ENCODE measurements around the gene CTIF.

The CTIF gene

DNA sequence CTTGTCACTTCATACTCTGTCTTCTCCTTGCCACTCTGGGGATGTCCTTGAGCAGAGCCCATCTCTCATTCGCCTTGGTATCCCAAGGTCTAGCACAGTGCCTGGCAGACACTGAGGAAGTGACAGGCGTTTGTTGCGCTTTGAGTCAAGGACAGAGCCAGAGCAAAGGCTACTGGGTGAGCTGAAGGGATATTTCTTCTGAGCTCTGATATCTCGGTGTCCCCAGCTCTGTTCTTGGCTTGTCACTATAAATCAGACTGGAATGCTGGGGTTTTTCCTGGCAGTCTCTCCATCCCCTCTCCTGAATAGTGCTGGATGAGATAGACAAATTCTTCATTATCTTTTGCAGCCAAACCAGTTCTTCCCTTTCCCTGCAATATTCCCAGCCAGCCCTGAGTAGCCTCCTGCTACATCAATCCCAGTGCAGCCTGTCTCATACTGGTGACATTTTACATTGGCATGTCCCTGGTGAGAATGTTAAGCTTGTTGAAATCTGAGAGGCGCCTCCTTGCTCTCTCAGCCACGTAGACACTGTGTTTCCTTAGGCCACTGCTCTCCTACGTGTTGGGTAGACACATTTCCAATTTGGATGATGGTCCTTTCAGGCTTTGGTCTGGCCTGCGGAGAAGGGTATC is 61.7 kb downstream of the CTIF start:
- TF ChIP-seq, protein P1, sequence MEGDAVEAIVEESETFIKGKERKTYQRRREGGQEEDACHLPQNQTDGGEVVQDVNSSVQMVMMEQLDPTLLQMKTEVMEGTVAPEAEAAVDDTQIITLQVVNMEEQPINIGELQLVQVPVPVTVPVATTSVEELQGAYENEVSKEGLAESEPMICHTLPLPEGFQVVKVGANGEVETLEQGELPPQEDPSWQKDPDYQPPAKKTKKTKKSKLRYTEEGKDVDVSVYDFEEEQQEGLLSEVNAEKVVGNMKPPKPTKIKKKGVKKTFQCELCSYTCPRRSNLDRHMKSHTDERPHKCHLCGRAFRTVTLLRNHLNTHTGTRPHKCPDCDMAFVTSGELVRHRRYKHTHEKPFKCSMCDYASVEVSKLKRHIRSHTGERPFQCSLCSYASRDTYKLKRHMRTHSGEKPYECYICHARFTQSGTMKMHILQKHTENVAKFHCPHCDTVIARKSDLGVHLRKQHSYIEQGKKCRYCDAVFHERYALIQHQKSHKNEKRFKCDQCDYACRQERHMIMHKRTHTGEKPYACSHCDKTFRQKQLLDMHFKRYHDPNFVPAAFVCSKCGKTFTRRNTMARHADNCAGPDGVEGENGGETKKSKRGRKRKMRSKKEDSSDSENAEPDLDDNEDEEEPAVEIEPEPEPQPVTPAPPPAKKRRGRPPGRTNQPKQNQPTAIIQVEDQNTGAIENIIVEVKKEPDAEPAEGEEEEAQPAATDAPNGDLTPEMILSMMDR (IDR thresholded peaks at IDR 0.05) = no peak

DNA sequence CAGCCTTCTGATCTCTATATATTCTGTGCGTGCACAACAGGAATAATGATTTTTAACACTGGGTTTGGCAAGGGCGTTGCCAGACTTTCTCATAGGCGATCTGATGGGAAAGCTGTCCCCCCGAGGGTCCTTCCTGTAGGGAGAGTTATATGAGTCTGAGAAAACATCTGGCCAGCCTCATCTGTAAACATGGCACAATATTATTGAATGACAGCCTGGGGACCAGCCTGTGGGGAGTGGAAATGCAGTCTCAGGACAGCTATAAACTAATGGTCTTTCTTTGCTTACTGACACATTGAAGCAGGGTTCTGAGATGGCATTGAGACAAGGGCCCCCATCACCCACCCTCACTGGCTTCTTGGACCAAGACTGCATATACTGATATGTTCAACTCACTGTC is 62.5 kb downstream of the CTIF start:
- TF ChIP-seq, protein P1 (IDR thresholded peaks at IDR 0.05) = no peak

DNA sequence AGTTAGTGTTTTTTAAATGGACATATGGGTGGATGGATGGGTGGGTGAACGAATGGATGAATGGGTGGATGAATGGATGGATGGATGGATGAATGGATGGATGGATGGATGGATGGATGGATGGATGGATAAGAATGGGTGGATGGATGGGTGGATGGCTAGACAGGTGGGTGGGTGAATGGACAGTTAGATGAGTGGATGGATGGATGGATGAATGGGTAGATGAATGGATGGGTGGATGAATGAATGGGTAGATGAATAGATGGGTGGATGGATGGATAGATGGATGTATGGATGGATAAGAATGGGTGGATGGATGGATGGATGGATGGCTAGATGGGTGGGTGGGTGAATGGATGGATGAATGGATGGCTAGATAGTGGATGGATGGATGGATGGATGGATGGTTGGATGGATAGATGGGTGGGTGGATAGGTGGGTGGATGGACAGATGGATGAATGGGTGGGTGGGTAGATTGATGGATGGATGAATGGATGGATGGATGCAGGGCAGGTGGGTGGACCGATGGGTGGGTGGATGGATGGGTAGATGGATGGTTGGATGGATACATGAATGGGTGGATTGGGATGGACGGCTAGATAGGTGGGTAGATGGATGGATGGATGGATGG is 64.0 kb downstream of the CTIF start:
- TF ChIP-seq, protein P1 (IDR thresholded peaks at IDR 0.05) = no peak

DNA sequence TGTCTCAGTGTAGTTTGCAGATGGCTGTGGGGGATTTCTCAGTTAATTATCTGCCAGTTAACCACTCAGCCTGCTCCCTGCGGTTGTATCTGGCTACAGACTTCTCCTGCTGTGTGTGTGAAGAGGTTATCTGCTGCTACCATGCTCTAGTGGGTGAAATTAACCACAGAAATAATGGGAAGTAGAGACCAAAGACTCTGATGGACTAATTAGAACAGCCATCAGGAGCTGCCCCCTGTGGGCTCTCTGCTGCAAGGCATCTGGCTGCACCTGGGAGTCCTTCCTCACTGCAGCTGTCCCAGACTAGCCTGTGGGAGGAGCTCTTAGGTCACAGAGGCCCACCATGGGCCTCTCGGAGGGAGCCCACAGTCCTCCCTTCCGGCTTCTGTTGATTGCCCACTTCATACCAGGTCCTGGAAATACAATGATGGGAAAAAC is 66.6 kb downstream of the CTIF start:
- TF ChIP-seq, protein P1 (IDR thresholded peaks at IDR 0.05) = no peak

DNA sequence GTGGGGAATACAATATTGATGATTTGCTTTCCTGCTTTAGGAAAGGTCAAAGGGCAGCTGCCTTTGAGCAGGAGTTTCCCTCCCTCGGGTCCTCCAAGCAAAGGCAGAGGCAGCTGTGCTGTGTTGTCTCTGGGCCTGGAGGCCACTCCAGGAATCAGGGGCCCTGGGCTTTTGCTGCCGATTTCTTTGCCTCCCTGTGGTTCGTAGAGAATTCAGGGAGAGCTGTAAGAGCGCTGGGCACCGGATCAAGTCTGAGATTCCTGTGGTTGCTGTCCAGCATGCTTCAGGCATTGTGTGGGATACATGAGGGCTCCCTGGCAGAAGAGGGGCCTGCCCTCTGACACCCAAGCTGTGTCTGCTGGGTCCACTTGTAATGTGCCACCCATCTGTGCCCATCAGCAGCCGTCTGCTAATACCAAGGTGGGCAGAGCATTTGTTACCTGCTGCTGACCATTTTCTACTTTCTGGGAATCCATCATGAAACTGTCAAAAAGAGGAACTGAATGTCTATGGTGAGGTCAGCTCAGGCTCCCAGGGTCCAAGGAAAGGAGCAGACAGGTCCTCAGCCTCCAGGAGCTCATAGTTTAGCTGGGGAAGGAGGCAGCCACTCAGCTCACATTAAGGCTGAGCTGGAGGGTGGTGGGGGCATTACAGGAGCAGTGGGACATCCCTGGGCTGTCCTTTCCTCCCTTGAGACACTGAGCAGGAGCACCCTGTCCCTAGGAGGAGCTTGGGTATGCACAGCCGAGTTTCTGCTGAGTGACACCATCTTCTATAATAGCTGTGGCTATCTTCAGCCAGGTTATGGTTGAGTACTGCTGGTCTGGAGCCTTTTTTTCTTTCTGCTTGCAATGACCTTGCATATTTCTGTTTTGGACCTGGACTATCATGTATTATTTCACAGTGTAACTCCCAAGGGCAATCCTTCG is 68.5 kb downstream of the CTIF start:
- TF ChIP-seq, protein P1 (IDR thresholded peaks at IDR 0.05) = no peak

DNA sequence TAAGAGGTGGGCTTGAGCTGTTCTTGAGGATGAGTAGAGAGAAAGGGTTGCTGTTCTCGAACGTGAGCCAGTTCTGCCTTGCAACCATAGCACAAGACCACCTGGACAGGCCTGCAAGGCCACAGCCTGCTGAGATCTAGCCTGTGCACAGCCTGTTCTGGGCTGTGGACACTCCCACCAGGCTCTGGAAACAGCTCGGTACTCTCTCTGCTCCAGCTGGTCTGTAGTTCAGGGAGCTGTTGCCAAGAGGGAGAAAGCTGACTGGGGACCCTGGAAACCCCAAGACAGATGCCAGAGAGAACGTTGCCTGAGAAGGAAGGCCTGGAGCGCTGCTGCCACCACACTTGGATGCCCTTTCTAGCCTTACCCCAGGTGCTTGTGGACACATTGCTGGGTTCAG is 69.8 kb downstream of the CTIF start:
- TF ChIP-seq, protein P1 (IDR thresholded peaks at IDR 0.05) = no peak

DNA sequence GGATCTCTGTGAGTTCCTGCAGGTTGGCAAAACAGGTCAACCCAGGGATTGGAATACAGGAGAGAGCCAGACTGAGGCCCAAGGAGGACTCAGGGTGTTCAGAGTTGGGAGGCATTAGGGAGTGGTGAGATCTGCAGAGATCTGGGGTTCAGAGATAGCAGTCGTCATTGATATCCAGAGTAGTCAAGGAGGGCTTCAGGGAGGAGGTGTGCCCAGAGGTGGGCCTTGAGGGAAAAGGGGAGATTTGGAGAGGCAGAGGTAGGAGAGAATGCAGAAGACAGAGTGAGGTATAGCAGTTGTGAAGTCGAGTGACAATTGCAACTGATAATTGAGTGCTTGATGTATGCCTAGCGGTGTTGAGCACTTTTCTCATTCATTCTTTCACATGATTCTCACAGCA is 70.3 kb downstream of the CTIF start:
- TF ChIP-seq, protein P1 (IDR thresholded peaks at IDR 0.05) = no peak

Measured in LNCAP (cell line).